Measurements from ENCODE around the gene U2SURP.

- no peak for TF ChIP-seq POLR2A (IDR thresholded peaks at IDR 0.05)
- no peak for TF ChIP-seq CTCF (IDR thresholded peaks at IDR 0.05)
Observed at GRCh38 chr3:143099690-143100089, 98.3 kb downstream of the U2SURP start.

Measured in lower leg skin (tissue), 3 donors.